ENCODE results near the gene SPAG9.
A peak's percentile ranks its signal among the peaks of the same experiment; 100 is the strongest.

Gene SPAG9

GRCh38 chr17:50924800-50925199, 195.9 kb downstream of the SPAG9 start:
- H3K27me3 ChIP-seq (ENCODE audit: low read depth), result no peaks in the 10 kb centered on the region
- in situ Hi-C loops (cut with MboI; ENCODE audit: low sequenced_read_pairs), result no loop called here
- DNase-seq (ENCODE audit: low spot score in 2 of 2), result no peak
- no peaks in the 10 kb centered on the region for H3K36me3 ChIP-seq (replicated peaks)
- no peaks in the 10 kb centered on the region for H3K9me3 ChIP-seq
- no peak overlapping the region for H3K4me3 ChIP-seq
- no peaks in the 10 kb centered on the region for H3K4me1 ChIP-seq

GRCh38 chr17:50924300-50924699, 196.4 kb downstream of the SPAG9 start:
- DNase-seq (ENCODE audit: low spot score in 2 of 2), result no peak
- no peaks in the 10 kb centered on the region for H3K36me3 ChIP-seq (replicated peaks)
- no peaks in the 10 kb centered on the region for H3K27me3 ChIP-seq (ENCODE audit: low read depth)
- H3K4me3 ChIP-seq, result no peak overlapping the region
- no peaks in the 10 kb centered on the region for H3K4me1 ChIP-seq
- in situ Hi-C loops (cut with MboI; ENCODE audit: low sequenced_read_pairs), result no loop called here
- no peaks in the 10 kb centered on the region for H3K9me3 ChIP-seq

- Histone ChIP-seq H3K4me3 (no peak overlapping the region), H3K27me3 (ENCODE audit: low read depth) (no peaks in the 10 kb centered on the region), H3K36me3 (replicated peaks) (no peaks in the 10 kb centered on the region), H3K9me3 (no peaks in the 10 kb centered on the region), H3K4me1 (no peaks in the 10 kb centered on the region)
- DNase-seq (ENCODE audit: low spot score in 2 of 2), result no peak
- in situ Hi-C loops (cut with MboI; ENCODE audit: low sequenced_read_pairs), result no loop called here
Observed at GRCh38 chr17:50923611-50924010, 197.1 kb downstream of the SPAG9 start.

GRCh38 chr17:50922721-50923405, 197.8 kb downstream of the SPAG9 start:
- no peaks in the 10 kb centered on the region for H3K4me1 ChIP-seq
- no peaks in the 10 kb centered on the region for H3K9me3 ChIP-seq
- H3K4me3 ChIP-seq, result no peak overlapping the region
- in situ Hi-C loops (cut with MboI; ENCODE audit: low sequenced_read_pairs), result no loop called here
- no peaks in the 10 kb centered on the region for H3K27me3 ChIP-seq (ENCODE audit: low read depth)
- H3K36me3 ChIP-seq (replicated peaks), result no peaks in the 10 kb centered on the region
- DNase-seq (ENCODE audit: low spot score in 2 of 2), result no peak

GRCh38 chr17:50922107-50922506, 198.6 kb downstream of the SPAG9 start:
- in situ Hi-C loops (cut with MboI; ENCODE audit: low sequenced_read_pairs), result no loop called here
- H3K9me3 ChIP-seq, result no peaks in the 10 kb centered on the region
- no peaks in the 10 kb centered on the region for H3K4me1 ChIP-seq
- H3K36me3 ChIP-seq (replicated peaks), result no peaks in the 10 kb centered on the region
- no peaks in the 10 kb centered on the region for H3K27me3 ChIP-seq (ENCODE audit: low read depth)
- H3K4me3 ChIP-seq, result no peak overlapping the region
- DNase-seq (ENCODE audit: low spot score in 2 of 2), result no peak

- DNase-seq (ENCODE audit: low spot score in 2 of 2), result no peak
- no peaks in the 10 kb centered on the region for H3K27me3 ChIP-seq (ENCODE audit: low read depth)
- no peak overlapping the region for H3K4me3 ChIP-seq
- no peaks in the 10 kb centered on the region for H3K9me3 ChIP-seq
- H3K36me3 ChIP-seq (replicated peaks), result no peaks in the 10 kb centered on the region
- no peaks in the 10 kb centered on the region for H3K4me1 ChIP-seq
- in situ Hi-C loops (cut with MboI; ENCODE audit: low sequenced_read_pairs), result no loop called here
Observed at GRCh38 chr17:50920891-50921586, 199.6 kb downstream of the SPAG9 start.

GRCh38 chr17:50920041-50920410, 200.6 kb downstream of the SPAG9 start:
- Histone ChIP-seq H3K36me3 (replicated peaks) (no peaks in the 10 kb centered on the region), H3K4me1 (no peaks in the 10 kb centered on the region), H3K9me3 (no peaks in the 10 kb centered on the region), H3K27me3 (ENCODE audit: low read depth) (no peaks in the 10 kb centered on the region), H3K4me3 (no peak overlapping the region)
- no peak for DNase-seq (ENCODE audit: low spot score in 2 of 2)
- in situ Hi-C loops (cut with MboI; ENCODE audit: low sequenced_read_pairs), result no loop called here

GRCh38 chr17:50919321-50920040, 201.2 kb downstream of the SPAG9 start:
- H3K36me3 ChIP-seq (replicated peaks), result no peaks in the 10 kb centered on the region
- no peaks in the 10 kb centered on the region for H3K9me3 ChIP-seq
- no peaks in the 10 kb centered on the region for H3K27me3 ChIP-seq (ENCODE audit: low read depth)
- no peaks in the 10 kb centered on the region for H3K4me1 ChIP-seq
- H3K4me3 ChIP-seq, result no peak overlapping the region
- DNase-seq (ENCODE audit: low spot score in 2 of 2), result peak in 1 of 2 experiments; percentile 65
- in situ Hi-C loops (cut with MboI; ENCODE audit: low sequenced_read_pairs), result no loop called here

- no peaks in the 10 kb centered on the region for H3K36me3 ChIP-seq (replicated peaks)
- in situ Hi-C loops (cut with MboI; ENCODE audit: low sequenced_read_pairs), result no loop called here
- H3K4me3 ChIP-seq, result no peak overlapping the region
- H3K27me3 ChIP-seq (ENCODE audit: low read depth), result no peaks in the 10 kb centered on the region
- H3K4me1 ChIP-seq, result no peaks in the 10 kb centered on the region
- H3K9me3 ChIP-seq, result no peaks in the 10 kb centered on the region
- DNase-seq (ENCODE audit: low spot score in 2 of 2), result no peak
Observed at GRCh38 chr17:50918933-50919296, 201.8 kb downstream of the SPAG9 start.

GRCh38 chr17:50918071-50918932, 202.4 kb downstream of the SPAG9 start:
- DNase-seq (ENCODE audit: low spot score in 2 of 2), result no peak
- no peaks in the 10 kb centered on the region for H3K4me1 ChIP-seq
- H3K36me3 ChIP-seq (replicated peaks), result no peaks in the 10 kb centered on the region
- H3K4me3 ChIP-seq, result no peak overlapping the region
- no peaks in the 10 kb centered on the region for H3K9me3 ChIP-seq
- in situ Hi-C loops (cut with MboI; ENCODE audit: low sequenced_read_pairs), result no loop called here
- no peaks in the 10 kb centered on the region for H3K27me3 ChIP-seq (ENCODE audit: low read depth)

- Histone ChIP-seq H3K27me3 (ENCODE audit: low read depth) (no peaks in the 10 kb centered on the region), H3K36me3 (replicated peaks) (no peaks in the 10 kb centered on the region), H3K9me3 (no peaks in the 10 kb centered on the region), H3K4me1 (no peaks in the 10 kb centered on the region), H3K4me3 (no peak overlapping the region)
- DNase-seq (ENCODE audit: low spot score in 2 of 2), result no peak
- in situ Hi-C loops (cut with MboI; ENCODE audit: low sequenced_read_pairs), result no loop called here
Observed at GRCh38 chr17:50917418-50917743, 203.3 kb downstream of the SPAG9 start.

- Histone ChIP-seq H3K36me3 (replicated peaks) (no peaks in the 10 kb centered on the region), H3K4me3 (no peak overlapping the region), H3K9me3 (no peaks in the 10 kb centered on the region), H3K27me3 (ENCODE audit: low read depth) (no peaks in the 10 kb centered on the region), H3K4me1 (no peaks in the 10 kb centered on the region)
- in situ Hi-C loops (cut with MboI; ENCODE audit: low sequenced_read_pairs), result no loop called here
- no peak for DNase-seq (ENCODE audit: low spot score in 2 of 2)
Observed at GRCh38 chr17:50916708-50917417, 203.8 kb downstream of the SPAG9 start.

GRCh38 chr17:50916026-50916707, 204.5 kb downstream of the SPAG9 start:
- H3K9me3 ChIP-seq, result no peaks in the 10 kb centered on the region
- in situ Hi-C loops (cut with MboI; ENCODE audit: low sequenced_read_pairs), result no loop called here
- H3K36me3 ChIP-seq (replicated peaks), result no peaks in the 10 kb centered on the region
- no peaks in the 10 kb centered on the region for H3K4me1 ChIP-seq
- no peak for DNase-seq (ENCODE audit: low spot score in 2 of 2)
- H3K4me3 ChIP-seq, result no peak overlapping the region
- no peaks in the 10 kb centered on the region for H3K27me3 ChIP-seq (ENCODE audit: low read depth)
